SK-N-SH treated with all-trans-retinoic acid at 6 μM for 48 hours (cell line): ENCODE results near the gene IGSF11.

ENCODE experiments used
- ATAC-seq: fragments of 200-7000 bp; cut with Tn5 transposase; 3 replicates; pipeline ENCODE4 v1.9.1; 2020; ENCODE audit warnings: mild to moderate bottlenecking, moderate library complexity
- ARNTL ChIP-seq: fragments of 450-650 bp; formaldehyde crosslinking; IDR thresholded peaks from 2 replicates; pipeline ENCODE4 v1.5.0; 2020; ENCODE audit warnings: low read depth, mild to moderate bottlenecking, moderate library complexity, borderline replicate concordance
- BACH2 ChIP-seq: fragments of 250-450 bp; sonication (Bioruptor Pico); IDR thresholded peaks from 2 replicates; pipeline ENCODE4 v1.9.0; 2021; ENCODE audit warnings: mild to moderate bottlenecking, borderline replicate concordance
- CREB5 ChIP-seq: fragments of 250-450 bp; sonication (Bioruptor Pico); IDR thresholded peaks from 2 replicates; pipeline ENCODE4 v1.5.1; 2020; ENCODE audit warnings: low read depth, mild to moderate bottlenecking, moderate library complexity
- CSDC2 ChIP-seq: fragments of 250-450 bp; sonication (Bioruptor Pico); IDR thresholded peaks from 2 replicates; pipeline ENCODE4 v1.5.0; 2020; ENCODE audit warnings: mild to moderate bottlenecking, moderate library complexity
- ESRRG ChIP-seq: fragments of 250-450 bp; sonication (Bioruptor Pico); IDR thresholded peaks from 2 replicates; pipeline ENCODE4 v1.6.1; 2021; ENCODE audit warnings: mild to moderate bottlenecking
- GLIS3 ChIP-seq: fragments of 250-450 bp; sonication (Bioruptor Pico); IDR thresholded peaks from 2 replicates; pipeline ENCODE4 v1.5.0; 2020; ENCODE audit warnings: mild to moderate bottlenecking, moderate library complexity
- ISL1 ChIP-seq: fragments of 250-450 bp; sonication (Bioruptor Pico); IDR thresholded peaks from 2 replicates; pipeline ENCODE4 v2.1.2; 2022; ENCODE audit warnings: mild to moderate bottlenecking, moderate library complexity
- OSR1 ChIP-seq: fragments of 250-450 bp; sonication (Bioruptor Pico); IDR thresholded peaks from 2 replicates; pipeline ENCODE4 v1.8.0; 2022; ENCODE audit warnings: moderate library complexity, mild to moderate bottlenecking, inconsistent platforms
- PATZ1 ChIP-seq: fragments of 250-450 bp; sonication (Bioruptor Pico); IDR thresholded peaks from 2 replicates; pipeline ENCODE4 v1.8.0; 2020; ENCODE audit warnings: mild to moderate bottlenecking, moderate library complexity, borderline replicate concordance
- RARB ChIP-seq: fragments of 250-450 bp; sonication (Bioruptor Pico); IDR thresholded peaks from 2 replicates; pipeline ENCODE4 v1.8.0; 2021; ENCODE audit warnings: mild to moderate bottlenecking, moderate library complexity
- SNAI2 ChIP-seq: fragments of 250-450 bp; sonication (Bioruptor Pico); IDR thresholded peaks from 2 replicates; pipeline ENCODE4 v1.5.0; 2020; ENCODE audit warnings: mild to moderate bottlenecking, moderate library complexity
- TOX ChIP-seq: fragments of 250-450 bp; sonication (Bioruptor Pico); IDR thresholded peaks from 2 replicates; pipeline ENCODE4 v1.8.0; 2021; ENCODE audit warnings: mild to moderate bottlenecking, moderate library complexity, borderline replicate concordance
- TSHZ2 ChIP-seq: fragments of 250-450 bp; sonication (Bioruptor Pico); IDR thresholded peaks from 2 replicates; pipeline ENCODE4 v1.5.0; 2020; ENCODE audit warnings: mild to moderate bottlenecking, moderate library complexity
- ZC3H10 ChIP-seq: fragments of 250-450 bp; sonication (Bioruptor Pico); IDR thresholded peaks from 2 replicates; pipeline ENCODE4 v1.5.1; 2021; ENCODE audit warnings: mild to moderate bottlenecking, moderate library complexity
- ZFP3 ChIP-seq: fragments of 250-450 bp; sonication (Bioruptor Pico); IDR thresholded peaks from 2 replicates; pipeline ENCODE4 v1.5.0; 2020; ENCODE audit warnings: mild to moderate bottlenecking, moderate library complexity
- ZFP30 ChIP-seq: fragments of 450-650 bp; formaldehyde crosslinking; IDR thresholded peaks from 2 replicates; pipeline ENCODE4 v1.5.0; 2022; ENCODE audit warnings: mild to moderate bottlenecking, moderate library complexity
- ZNF565 ChIP-seq: fragments of 450-650 bp; formaldehyde crosslinking; conservative IDR thresholded peaks from 2 replicates; pipeline ENCODE4 v1.5.0; 2020; ENCODE audit warnings: low read depth, mild to moderate bottlenecking, moderate library complexity
- ZNF70 ChIP-seq: fragments of 450-650 bp; formaldehyde crosslinking; IDR thresholded peaks from 2 replicates; pipeline ENCODE4 v1.5.0; 2020; ENCODE audit warnings: mild to moderate bottlenecking, moderate library complexity
- ZNF8 ChIP-seq: fragments of 450-650 bp; formaldehyde crosslinking; IDR thresholded peaks from 2 replicates; pipeline ENCODE4 v1.5.0; 2020; ENCODE audit warnings: mild to moderate bottlenecking, moderate library complexity
- TF ChIP-seq, protein P1 (sequence below): fragments of 250-450 bp; sonication (Bioruptor Pico); IDR thresholded peaks from 2 replicates; pipeline ENCODE4 v1.8.0; 2021; ENCODE audit warnings: low read depth, mild to moderate bottlenecking, moderate library complexity, borderline replicate concordance
- TF ChIP-seq, protein P2 (sequence below): fragments of 250-450 bp; sonication (Bioruptor Pico); IDR thresholded peaks from 2 replicates; pipeline ENCODE4 v1.5.1; 2021; ENCODE audit warnings: mild to moderate bottlenecking, moderate library complexity

The IGSF11 gene

DNA sequence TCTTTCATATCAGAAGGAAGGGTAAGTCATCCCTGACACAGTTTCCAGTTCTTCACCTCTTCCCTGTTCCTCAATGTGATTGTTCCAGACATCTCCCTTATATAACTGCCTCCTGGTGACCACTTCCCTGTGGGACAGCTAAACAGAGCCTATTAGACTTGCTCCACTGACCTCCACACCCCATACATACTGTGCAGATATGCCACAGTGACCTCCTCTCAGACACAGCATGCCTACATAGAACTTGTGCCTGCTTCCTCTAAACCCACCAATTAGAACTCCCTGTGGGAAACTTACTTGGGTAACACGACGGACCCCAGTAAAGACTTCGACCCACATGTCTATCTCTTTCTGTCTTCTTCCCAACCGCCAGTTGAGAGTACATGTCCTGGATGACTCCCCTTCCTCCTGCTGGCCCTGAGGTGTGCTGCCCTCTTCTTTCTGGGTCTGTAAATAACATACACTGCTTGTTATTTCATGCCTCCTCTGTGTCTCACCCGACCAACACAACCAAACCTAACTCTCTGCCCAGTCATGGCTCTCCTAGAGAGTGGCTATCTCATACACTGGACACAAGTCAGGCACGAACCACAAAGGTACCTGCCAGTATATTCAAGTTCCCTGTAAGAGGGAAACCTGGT is 53.0 kb downstream of the IGSF11 start:
- TF ChIP-seq CSDC2 (CRISPR knock-in tag), result no peak
- no peak for TF ChIP-seq BACH2 (CRISPR knock-in tag)
- TF ChIP-seq OSR1, result no peak
- no peak for TF ChIP-seq ESRRG
- TF ChIP-seq ISL1 (CRISPR knock-in tag), result no peak
- TF ChIP-seq SNAI2 (CRISPR knock-in tag), result no peak
- no peak for TF ChIP-seq ZNF8 (CRISPR knock-in tag)
- no peak for TF ChIP-seq CREB5 (CRISPR knock-in tag)
- TF ChIP-seq TOX (CRISPR knock-in tag), result no peak
- ATAC-seq, result no peak

GRCh38 chr3:118980832-118981231 is 53.8 kb downstream of the IGSF11 start:
- no peak for TF ChIP-seq BACH2 (CRISPR knock-in tag)
- no peak for TF ChIP-seq OSR1
- no peak for TF ChIP-seq ZNF565 (CRISPR knock-in tag)
- TF ChIP-seq ZFP30 (CRISPR knock-in tag), result no peak
- TF ChIP-seq ZNF70 (CRISPR knock-in tag), result no peak
- no peak for TF ChIP-seq RARB (CRISPR knock-in tag)
- no peak for ATAC-seq

GRCh38 chr3:118978393-118978758 is 56.3 kb downstream of the IGSF11 start:
- no peak for ATAC-seq
- TF ChIP-seq, protein P1, sequence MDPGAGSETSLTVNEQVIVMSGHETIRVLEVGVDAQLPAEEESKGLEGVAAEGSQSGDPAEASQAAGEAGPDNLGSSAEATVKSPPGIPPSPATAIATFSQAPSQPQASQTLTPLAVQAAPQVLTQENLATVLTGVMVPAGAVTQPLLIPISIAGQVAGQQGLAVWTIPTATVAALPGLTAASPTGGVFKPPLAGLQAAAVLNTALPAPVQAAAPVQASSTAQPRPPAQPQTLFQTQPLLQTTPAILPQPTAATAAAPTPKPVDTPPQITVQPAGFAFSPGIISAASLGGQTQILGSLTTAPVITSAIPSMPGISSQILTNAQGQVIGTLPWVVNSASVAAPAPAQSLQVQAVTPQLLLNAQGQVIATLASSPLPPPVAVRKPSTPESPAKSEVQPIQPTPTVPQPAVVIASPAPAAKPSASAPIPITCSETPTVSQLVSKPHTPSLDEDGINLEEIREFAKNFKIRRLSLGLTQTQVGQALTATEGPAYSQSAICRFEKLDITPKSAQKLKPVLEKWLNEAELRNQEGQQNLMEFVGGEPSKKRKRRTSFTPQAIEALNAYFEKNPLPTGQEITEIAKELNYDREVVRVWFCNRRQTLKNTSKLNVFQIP (CRISPR knock-in tag), result no peak
- TF ChIP-seq GLIS3 (CRISPR knock-in tag) (no peak), BACH2 (CRISPR knock-in tag) (no peak)
- TF ChIP-seq, protein P2, sequence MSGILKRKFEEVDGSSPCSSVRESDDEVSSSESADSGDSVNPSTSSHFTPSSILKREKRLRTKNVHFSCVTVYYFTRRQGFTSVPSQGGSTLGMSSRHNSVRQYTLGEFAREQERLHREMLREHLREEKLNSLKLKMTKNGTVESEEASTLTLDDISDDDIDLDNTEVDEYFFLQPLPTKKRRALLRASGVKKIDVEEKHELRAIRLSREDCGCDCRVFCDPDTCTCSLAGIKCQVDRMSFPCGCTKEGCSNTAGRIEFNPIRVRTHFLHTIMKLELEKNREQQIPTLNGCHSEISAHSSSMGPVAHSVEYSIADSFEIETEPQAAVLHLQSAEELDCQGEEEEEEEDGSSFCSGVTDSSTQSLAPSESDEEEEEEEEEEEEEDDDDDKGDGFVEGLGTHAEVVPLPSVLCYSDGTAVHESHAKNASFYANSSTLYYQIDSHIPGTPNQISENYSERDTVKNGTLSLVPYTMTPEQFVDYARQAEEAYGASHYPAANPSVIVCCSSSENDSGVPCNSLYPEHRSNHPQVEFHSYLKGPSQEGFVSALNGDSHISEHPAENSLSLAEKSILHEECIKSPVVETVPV (CRISPR knock-in tag), result no peak

GRCh38 chr3:118977671-118978392 is 56.8 kb downstream of the IGSF11 start:
- no peak for ATAC-seq
- TF ChIP-seq ZC3H10 (CRISPR knock-in tag), result no peak
- no peak for TF ChIP-seq ZNF70 (CRISPR knock-in tag)
- no peak for TF ChIP-seq CREB5 (CRISPR knock-in tag)
- TF ChIP-seq, protein P2 (CRISPR knock-in tag), result no peak
- TF ChIP-seq PATZ1 (CRISPR knock-in tag), result no peak
- no peak for TF ChIP-seq ARNTL
- TF ChIP-seq OSR1, result no peak
- TF ChIP-seq, protein P1 (CRISPR knock-in tag), result no peak
- no peak for TF ChIP-seq GLIS3 (CRISPR knock-in tag)
- TF ChIP-seq TSHZ2 (CRISPR knock-in tag), result no peak
- TF ChIP-seq ZFP3 (CRISPR knock-in tag), result no peak
- no peak for TF ChIP-seq ISL1 (CRISPR knock-in tag)
- no peak for TF ChIP-seq ZFP30 (CRISPR knock-in tag)
